Thyroid gland (tissue), 4 donors: Measurements from ENCODE around the gene TMEM132C.

Experiments
- CTCF ChIP-seq, 6 experiments: fragments of 200-600 bp in 3 of 6; fragments of 450-650 bp in 3 of 6; sonication (generic) in 3 of 6; IDR thresholded peaks; one replicate each; pipeline ENCODE4 v1.5.1; 2016 to 2019; ENCODE audit warnings: antibody characterized with exemption in 6 of 6, mild to moderate bottlenecking in 2 of 6, inconsistent platforms in 1 of 6, moderate library complexity in 1 of 6
- POLR2A ChIP-seq, 2 donors: fragments of 450-650 bp; IDR thresholded peaks; one replicate each; pipeline ENCODE4 v1.6.1; 2017; ENCODE audit warnings: antibody characterized with exemption in 2 of 2, mild to moderate bottlenecking in 2 of 2, moderate library complexity in 1 of 2

GRCh38 chr12:128747441-128747840, 480.5 kb downstream of the TMEM132C start:
- TF ChIP-seq POLR2A (IDR thresholded peaks at IDR 0.05) (no peak), CTCF (IDR thresholded peaks at IDR 0.05) (no peak)
